NCI-H2171 (cell line): ENCODE data around the gene AFF4.
"Not testable (repeated sequence)": the region's sequence is repeated elsewhere in the genome, so short reads cannot be mapped to it uniquely, and the experiment has no call there.

Experiments used
- DNase-seq: peaks from one replicate; lab custom pipeline; 2025; lab: John Stamatoyannopoulos, UW

AFF4 gene, protein sequence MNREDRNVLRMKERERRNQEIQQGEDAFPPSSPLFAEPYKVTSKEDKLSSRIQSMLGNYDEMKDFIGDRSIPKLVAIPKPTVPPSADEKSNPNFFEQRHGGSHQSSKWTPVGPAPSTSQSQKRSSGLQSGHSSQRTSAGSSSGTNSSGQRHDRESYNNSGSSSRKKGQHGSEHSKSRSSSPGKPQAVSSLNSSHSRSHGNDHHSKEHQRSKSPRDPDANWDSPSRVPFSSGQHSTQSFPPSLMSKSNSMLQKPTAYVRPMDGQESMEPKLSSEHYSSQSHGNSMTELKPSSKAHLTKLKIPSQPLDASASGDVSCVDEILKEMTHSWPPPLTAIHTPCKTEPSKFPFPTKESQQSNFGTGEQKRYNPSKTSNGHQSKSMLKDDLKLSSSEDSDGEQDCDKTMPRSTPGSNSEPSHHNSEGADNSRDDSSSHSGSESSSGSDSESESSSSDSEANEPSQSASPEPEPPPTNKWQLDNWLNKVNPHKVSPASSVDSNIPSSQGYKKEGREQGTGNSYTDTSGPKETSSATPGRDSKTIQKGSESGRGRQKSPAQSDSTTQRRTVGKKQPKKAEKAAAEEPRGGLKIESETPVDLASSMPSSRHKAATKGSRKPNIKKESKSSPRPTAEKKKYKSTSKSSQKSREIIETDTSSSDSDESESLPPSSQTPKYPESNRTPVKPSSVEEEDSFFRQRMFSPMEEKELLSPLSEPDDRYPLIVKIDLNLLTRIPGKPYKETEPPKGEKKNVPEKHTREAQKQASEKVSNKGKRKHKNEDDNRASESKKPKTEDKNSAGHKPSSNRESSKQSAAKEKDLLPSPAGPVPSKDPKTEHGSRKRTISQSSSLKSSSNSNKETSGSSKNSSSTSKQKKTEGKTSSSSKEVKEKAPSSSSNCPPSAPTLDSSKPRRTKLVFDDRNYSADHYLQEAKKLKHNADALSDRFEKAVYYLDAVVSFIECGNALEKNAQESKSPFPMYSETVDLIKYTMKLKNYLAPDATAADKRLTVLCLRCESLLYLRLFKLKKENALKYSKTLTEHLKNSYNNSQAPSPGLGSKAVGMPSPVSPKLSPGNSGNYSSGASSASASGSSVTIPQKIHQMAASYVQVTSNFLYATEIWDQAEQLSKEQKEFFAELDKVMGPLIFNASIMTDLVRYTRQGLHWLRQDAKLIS

GRCh38 chr5:132963171-132964104, at the start of gene AFF4:
AFF4 (minus strand) TSS chr5:132963634; CDS start chr5:132937189, 26,445 bp downstream.
- DNase-seq = peak; percentile 80

- DNase-seq = not testable (repeated sequence)
Observed at GRCh38 chr5:133008455-133008854, 45.0 kb upstream of the AFF4 start.

DNA sequence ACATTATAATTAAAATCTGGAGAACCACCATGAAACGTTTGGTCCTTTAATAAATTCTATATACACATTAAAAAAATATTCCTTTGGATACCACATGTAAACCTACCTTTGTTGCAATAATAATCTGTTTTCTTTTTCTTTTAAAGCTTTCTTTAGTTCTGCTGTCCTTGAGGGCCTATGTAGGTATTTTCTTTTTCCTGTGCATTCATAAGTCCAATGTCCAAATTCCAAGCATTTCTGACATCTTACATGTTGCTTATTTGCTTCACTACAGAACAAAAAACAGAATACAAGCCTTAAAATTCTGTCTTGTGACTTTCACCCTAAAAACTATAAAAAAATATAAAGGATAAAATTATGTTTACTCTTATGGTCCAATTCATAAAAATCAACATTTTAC, 43.2 kb upstream of the AFF4 start:
- no peak for DNase-seq

GRCh38 chr5:132999246-132999645, 35.8 kb upstream of the AFF4 start:
- DNase-seq = no peak

DNA sequence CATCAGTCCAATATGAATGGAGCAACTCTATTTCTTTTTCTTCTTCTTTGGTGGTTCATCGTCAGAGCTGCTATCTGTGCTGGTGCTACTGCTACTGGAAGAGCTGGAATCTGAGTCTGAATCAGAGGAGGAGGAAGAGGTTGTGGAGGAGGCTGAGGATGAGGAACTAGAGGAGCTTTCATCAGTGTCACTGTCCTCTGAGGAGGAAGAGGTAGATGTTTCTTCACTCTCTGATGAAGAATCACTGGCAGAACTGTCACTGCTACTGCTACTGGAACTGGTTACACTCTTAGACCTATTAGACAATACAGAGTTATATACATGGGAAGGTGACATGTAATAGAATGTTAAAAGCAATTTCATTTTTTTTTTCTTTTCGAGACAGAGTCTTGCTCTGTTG, 35.1 kb upstream of the AFF4 start:
- no peak for DNase-seq

GRCh38 chr5:132996307-132996706, 32.9 kb upstream of the AFF4 start:
- no peak for DNase-seq

- no peak for DNase-seq
Observed at GRCh38 chr5:132987531-132988408, 24.3 kb upstream of the AFF4 start.

- not testable (repeated sequence) for DNase-seq
Observed at GRCh38 chr5:132982971-132983370, 19.5 kb upstream of the AFF4 start.

GRCh38 chr5:132981288-132981687, 17.9 kb upstream of the AFF4 start:
- no peak for DNase-seq

GRCh38 chr5:132979976-132980375, 16.5 kb upstream of the AFF4 start:
- DNase-seq = no peak

GRCh38 chr5:132979367-132979940, 16.0 kb upstream of the AFF4 start:
- DNase-seq = no peak

GRCh38 chr5:132976852-132977251, 13.4 kb upstream of the AFF4 start:
- no peak for DNase-seq

GRCh38 chr5:132972436-132972828, 9.0 kb upstream of the AFF4 start:
- DNase-seq = not testable (repeated sequence)

DNA sequence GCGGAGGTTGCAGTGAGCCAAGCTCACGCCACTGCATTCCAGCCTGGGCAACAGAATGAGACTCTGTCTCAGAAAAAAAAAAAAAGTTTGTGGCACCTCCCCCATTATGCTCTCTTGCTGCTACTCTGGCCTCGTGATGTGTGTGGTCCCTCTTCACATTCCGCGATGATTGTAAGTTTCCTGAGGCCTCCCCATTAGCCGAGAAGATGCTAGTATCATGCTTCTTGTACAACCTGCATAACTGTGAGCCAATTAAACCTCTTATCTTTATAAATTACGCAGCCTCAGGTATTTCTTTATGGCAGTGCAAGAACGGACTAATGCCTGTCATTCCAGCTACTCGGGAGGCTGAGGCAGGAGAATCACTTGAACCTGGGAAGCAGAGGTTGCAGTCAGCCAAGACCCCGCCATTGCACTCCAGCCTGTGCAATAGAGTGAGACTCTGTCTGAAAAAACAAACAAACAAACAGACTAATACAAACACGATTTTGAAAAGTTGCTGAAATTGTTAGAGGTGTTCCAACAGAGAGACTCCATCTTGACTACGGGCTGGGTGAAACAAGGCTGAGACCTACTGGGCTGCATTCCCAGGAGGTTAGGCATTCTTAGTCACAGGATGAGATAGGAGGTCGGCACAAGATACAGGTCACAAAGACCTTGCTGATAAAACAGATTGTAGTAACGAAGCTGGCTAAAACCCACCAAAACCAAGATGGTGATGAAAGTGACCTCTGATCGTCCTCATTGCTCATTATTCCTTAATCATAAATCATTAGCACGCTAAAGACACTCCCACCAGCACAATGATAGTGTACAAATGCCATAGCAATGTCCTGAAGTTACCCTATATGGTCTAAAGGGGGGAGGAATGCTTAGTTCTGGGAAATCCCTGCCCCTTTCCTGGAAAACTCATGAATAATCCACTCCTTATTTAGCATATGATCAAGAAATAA, 8.3 kb upstream of the AFF4 start:
- DNase-seq = no peak

DNA sequence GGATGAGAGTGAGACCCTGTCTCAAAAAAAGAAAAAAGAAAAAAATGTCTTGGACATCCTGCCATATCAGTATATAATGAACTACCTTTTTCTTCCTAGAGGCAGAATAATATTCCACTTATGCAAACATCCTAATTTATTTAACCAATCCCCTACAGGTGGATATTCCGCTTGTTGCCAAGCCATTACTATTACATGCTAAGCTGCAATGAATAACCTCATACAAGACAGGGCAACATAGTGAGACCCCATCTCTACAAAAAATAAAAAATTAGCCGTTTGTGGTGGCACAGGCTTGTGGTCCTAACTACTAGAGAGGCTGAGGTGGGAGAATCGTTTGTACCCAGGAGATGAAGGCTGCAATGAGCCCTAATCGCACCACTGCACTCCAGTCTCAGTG, 1.7 kb upstream of the AFF4 start:
- no peak for DNase-seq

DNA sequence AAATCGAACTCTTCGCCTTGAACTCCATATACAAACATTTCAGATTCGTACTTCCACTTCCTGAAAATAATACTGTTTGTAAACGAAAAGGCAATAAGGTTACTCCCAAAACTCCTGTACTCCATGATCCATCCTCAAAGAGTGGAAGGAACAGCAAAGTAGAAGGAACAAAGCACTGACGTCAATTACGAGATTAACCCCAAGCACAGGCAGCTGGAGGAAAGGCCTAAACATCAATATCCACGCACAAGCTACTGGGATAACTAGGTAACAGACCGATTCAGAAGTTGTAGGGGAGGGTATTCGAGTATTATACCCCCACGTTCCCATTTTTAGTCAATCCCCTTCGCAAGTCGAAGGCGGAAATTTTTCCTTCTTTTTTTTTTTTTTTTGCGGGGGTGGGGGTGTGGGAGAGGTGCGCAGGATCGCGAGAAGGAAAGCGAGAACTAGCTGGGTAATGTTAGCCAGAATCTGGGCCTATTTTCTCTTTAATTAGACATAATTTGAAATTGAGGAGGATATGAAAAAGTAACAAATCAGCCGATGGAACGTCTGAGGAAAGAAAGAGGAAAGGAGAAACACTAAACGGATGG, 909 bp downstream of the AFF4 start:
- DNase-seq = peak; percentile 21

DNA sequence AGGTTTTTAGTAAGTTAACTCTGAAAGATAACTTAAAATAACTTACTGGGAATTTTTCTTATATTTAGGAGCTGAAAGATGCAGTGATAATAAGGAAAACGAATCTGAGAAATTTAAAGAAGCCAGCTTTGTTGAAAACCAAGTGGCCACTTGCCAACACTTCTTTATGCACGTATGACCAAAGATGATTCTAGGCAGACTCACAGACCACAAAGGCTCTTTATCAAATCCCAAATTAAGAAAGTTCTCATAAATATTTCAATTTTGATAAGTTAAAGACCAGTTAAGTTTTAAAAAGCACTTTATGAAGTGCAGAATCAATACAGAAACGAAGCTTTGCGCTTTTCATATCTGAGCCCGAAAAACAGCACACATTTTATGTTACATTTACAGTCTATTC, 1.5 kb downstream of the AFF4 start:
- DNase-seq = no peak

DNA sequence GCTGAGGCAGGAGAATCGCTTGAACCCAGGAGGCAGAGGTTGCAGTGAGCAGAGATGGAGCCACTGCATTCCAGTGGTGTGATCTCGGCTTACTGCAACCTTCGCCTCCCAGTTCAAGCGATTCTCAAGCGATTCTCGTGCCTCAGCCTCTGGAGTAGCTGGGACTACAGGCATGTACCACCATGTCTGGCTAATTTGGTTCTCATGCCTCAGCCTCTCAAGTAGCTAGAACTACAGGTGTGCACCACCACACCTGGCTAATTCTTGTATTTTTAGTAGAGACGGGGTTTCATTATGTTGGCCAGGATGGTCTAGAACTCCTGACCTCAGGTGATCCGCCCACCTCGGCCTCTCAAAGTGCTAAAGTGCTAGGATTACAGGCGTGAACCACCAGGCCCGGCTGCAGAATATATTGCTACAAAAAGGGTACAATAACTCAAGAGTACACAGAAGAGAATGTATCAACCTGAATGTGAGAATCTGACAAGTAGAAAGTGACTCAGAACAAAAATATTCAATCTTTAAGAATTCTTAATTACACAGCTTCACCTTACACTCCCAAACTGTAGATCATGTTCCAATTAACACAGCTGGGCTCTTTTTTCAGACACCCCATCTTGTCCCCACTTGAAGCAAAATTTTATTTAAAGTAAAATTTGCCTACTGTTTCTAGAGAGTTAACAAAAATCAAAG, 2.2 kb downstream of the AFF4 start:
- not testable (repeated sequence) for DNase-seq
